GM18951 (cell line): ENCODE data around the gene CA5A.
"Not testable (repeated sequence)": the region's sequence is repeated elsewhere in the genome, so short reads cannot be mapped to it uniquely, and the experiment has no call there.

Experiments
- POLR2A ChIP-seq: IDR thresholded peaks from 4 replicates; pipeline ENCODE4 v1.6.1; 2011; ENCODE audit warnings: mild to moderate bottlenecking; ENCODE audit not compliant: insufficient read length, insufficient read depth; ENCODE audit errors: extremely low read depth
- in situ Hi-C: fragments of 300-500 bp; cut with MboI; formaldehyde crosslinking; loops from one replicate; pipeline ENCODE4 v1.12.0; 2022; ENCODE audit warnings: low sequenced_read_pairs, mixed read lengths, inconsistent platforms; ENCODE audit not compliant: unreplicated experiment

The CA5A gene

DNA sequence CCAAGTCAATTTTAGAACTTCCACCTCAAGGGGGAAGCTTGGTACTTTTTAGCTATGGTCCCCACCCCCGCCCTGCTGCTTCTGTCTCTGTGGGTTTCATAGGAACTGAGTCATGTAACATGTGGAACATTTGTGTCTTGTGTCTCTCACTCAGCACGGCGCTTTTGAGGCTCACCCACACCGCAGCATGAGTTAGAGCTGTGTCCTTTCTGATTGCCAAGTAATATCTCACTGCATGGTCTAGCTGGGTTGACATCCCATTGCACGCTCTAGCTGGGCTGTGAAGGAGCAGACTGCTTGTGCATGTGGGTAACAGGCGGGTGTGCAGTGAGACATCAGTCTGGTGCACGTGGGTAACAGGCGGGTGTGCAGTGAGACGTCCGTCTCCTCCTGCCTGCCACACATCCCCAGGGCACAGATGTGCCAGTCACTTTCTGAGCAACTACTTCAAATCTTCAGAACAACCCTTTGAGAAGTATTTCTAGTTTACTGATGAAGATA, 40.6 kb downstream of the CA5A start:
- in situ Hi-C loops = no loop called here
- TF ChIP-seq POLR2A = no peak

DNA sequence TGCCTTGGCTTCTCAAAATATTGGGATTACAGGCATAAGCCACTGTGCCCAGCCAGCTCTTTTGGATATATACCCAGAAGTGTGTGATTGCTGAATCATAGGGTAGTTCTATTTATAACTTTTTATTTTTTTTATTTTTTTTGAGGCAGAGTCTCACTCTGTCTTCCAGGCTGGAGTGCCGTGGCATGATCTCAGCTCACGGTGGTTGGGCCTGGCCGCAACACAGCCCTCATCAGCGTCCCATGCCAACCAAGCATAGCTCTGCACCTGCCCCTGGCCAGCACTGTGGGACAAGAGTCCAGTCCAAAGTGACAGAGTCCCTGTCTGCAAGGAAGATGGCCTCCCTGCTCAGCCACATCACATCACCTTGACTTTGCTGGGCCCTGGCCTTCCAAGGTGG, 42.3 kb downstream of the CA5A start:
- in situ Hi-C loops = not testable (repeated sequence)

DNA sequence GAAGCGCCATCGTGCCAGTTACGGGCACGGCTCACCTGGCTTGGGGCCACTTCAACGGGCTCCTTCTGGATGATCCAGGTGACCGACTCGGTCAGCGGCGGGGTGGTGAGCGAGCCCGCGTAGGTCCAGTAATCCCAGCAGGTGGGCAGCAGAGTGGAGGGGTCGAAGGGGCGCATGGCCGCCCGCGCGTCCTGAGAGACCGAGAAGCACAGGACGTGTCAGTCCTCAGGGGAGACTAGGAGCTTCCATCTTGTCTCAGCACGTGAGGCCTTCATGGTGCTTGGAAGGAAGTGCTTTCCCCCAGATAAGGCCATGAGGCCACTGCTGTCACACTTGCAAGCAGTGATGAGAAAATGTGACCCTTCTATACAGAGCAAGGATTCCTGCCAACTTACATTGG, 44.6 kb downstream of the CA5A start:
- in situ Hi-C loops = no loop called here
- no peak for TF ChIP-seq POLR2A

DNA sequence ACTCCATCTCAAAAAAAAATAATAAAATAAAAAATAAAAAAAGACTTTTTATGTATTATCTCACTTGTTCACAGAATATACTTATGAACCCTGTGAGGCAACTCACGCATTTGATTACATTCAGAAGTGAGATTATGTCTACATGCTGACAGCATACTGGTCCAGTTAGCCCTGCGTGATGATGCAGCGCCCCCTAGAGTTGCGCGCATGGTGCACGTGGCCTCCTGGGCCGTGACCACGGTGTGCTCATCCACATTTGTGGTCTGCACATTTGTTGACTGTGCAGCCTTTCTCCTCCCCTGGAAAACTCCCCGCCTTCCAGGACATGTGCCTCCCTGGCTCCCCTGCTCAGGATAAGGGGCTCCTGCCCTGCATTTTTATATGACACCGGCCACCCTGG, 46.6 kb downstream of the CA5A start:
- in situ Hi-C loops = not testable (repeated sequence)

DNA sequence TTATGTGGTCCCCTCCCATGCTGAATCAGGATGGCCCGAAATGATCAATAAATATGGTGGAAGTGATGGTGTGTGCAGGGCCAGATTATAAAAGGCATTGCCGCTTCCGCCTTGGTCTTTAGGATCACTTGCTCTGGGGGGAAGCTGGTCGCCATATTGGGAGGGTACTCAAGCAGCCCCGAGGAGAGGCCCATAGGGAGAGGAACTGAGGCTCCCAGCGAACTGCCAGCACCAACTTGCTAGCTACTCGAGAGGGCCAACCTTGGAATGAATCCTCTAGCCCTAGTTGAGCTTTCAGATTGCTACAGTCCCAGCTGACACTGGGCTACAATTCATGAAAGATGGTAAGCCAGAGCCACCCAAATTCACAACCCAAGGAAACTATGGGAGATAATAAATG, 48.0 kb downstream of the CA5A start:
- in situ Hi-C loops = not testable (repeated sequence)

DNA sequence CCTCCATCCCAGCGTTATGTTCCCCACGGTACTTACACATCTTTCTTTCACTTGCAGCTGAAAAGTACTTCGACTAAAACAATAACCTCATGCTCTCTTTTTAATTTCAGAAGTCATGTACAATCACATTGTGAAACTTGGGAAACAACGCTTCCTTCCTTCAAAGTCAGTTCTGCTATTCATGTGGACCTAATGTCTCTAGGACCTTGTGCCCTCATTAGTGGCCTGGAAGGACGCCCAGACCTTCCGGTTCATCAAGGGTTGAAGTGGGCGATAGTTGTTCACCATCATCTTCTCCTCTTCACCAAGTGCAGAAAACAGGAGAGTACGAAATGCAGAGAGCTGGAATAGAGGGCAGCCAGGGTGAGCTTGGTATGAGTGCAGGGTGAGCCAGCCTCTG, 48.4 kb downstream of the CA5A start:
- in situ Hi-C loops = not testable (repeated sequence)

DNA sequence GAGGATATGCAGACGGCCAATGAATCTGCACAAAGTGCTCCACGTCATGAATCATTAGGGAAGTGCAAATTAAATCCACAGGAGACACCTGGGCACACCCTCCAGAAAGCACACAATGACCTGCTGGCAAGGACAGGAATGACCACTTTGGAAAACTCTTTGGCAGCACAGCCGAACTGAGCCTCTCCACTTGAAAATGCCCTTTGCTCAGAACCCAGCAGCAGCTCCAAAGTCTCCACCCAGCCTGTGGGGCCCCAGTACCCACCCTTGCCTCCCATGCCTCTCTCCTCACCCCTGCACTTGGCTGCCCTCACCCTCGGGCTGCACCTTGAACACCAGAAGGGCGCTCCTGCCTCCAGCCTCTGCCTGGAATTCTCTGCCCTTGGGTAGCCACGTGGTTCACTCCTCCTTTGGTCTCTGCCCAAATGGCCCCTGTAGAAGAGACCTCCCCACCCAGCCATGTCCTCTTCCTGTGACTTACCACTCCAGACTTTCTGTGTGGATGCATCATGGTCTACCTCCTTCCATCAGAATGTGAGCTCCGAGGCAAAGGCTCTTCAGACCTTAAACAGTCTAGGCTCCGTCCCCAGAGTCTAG, 50.9 kb downstream of the CA5A start:
- in situ Hi-C loops = not testable (repeated sequence)

DNA sequence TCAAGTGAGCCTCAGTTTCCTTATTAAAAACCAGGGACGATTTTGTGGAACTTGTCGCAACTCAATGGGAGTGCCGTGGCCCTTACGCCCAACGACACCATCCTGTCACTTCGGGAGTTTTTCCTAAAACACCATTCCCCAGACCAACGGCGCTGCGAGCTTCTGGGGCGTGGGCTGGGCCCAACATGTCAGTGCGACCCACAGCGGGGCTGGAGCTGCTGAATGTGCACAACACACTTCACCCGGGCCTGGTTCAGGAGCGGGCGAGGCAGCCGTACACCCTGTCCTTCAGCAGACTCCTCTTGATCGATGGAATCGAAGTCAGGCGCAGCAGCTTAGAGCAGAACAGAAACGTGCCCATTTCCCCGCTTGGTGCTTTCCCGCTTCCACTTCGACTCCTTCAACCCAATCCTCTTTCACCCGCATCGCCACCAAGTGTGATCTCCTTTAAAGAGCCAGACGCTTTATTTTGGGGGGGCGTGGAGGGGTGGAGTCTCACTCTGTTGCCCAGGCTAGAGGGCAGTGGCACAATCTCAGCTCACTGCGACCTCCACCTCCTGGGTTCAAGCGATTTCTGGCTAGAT, 53.8 kb downstream of the CA5A start:
- in situ Hi-C loops = no loop called here
- TF ChIP-seq POLR2A = no peak

DNA sequence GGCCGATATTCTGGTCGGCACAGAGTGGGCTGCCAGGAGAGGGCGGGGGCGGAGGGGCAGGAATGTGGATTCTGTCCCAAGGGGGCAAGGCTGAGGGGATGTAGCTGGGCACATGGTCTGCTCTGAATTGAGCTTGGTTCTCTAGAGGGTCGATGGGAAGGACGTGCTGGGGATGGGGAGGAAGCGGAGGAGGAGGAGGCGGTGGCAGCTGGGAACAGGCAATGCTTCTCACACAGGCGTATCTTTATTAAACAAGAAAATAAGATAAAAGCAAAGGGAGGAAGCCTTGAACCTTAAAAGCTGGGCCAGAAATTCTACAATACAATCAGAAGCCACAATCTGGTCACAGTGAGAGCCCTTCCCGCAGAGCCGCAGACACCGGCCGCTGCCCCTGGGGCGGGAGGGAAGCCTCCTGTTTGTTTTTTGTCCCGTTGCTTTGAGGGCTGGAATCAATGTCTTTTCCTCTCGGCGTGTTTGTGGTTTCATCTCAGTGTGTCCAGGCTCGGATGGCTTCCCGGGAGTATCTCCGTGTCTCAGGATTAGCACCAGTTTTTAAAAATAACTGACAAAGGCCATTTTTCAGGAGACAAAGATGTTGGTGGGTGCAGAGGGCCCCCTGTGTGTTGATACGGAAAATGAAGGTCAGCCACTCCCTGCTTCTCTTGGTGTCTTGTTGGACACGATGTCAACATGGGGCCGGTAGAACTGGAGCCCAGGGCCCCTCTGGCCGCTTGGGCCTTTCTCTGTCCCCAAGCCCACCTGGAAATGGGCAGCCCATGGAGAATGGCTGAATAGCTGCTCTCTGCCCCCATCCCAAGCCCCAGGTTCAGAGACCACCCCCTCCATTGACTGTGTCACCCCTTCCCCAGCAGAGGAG, 54.8 kb downstream of the CA5A start:
- in situ Hi-C loops = no loop called here
- no peak for TF ChIP-seq POLR2A

DNA sequence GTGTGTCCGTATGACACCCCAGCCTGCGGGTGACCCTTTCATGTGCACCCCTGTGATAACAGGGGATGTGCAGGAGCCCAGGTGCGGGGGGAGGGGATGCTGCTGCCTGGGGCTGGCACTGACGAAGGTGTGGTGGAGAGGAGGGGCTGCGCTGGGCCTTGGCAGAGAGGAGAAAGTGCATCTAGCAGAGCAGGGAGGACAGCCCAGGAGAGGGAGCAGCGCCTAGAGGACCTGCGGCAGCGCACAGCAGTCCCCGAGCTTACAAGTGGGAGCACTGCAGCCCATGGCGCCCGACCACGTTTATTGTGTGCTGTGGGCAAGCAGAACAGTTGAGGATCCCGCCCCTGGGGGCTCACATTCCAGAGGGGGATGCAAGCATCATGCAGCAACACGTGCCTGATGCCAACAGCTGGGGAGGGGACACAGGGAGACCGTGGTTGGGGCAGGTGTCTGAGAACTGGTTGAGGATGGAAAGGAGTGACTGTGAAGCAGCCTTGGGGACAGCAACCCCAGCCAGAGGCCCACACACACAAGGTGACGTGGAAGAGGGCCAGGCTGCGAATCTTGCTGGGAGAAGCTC, 56.1 kb downstream of the CA5A start:
- in situ Hi-C loops = no loop called here
- TF ChIP-seq POLR2A = no peak

DNA sequence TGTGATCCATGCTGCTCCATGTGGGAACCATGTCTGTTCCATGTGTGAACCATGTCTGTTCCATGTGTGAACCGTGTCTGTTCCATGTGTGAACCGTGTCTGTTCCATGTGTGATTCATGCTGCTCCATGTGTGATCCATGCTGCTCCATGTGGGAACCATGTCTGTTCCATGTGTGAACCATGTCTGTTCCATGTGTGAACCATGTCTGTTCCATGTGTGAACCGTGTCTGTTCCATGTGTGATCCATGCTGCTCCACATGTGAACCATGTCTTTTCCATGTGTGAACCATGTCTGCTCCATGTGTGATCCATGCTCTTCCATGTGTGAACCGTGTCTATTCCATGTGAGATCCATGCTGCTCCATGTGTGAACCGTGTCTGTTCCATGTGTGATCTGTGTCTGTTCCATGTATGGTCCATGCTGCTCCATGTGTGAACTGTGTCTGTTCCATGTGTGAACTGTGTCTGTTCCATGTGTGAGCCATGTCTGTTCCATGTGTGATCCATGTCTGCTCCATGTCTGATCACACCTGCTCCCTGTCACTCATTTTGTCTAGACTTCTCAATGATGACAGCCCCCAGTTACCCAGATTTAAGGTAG, 56.8 kb downstream of the CA5A start:
- in situ Hi-C loops = loop anchor here (10.0 kb wide), 1 partner anchor 105 kb away; no protein-coding TSS in a partner anchor

DNA sequence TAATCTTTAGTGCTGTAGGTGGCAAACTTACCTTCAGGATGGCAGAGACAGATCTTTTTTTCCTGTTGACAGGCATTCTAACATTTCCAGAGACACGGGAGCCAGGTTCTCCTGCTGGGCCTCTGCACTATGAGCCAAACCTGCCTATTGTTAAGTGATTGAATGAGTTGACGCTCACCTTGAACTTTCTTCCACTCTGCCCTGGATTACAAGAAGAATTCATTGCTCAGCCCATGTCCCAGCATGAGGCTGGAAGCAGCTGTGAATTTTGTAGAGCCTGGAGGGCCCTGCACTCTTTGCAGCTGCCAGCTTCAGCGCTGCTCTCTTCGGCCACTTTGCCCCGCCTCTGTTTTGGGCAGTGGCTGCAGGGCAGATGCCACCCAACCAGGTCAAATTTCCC, 57.6 kb downstream of the CA5A start:
- in situ Hi-C loops = loop anchor here (10.0 kb wide), 1 partner anchor 104 kb away; no protein-coding TSS in a partner anchor

DNA sequence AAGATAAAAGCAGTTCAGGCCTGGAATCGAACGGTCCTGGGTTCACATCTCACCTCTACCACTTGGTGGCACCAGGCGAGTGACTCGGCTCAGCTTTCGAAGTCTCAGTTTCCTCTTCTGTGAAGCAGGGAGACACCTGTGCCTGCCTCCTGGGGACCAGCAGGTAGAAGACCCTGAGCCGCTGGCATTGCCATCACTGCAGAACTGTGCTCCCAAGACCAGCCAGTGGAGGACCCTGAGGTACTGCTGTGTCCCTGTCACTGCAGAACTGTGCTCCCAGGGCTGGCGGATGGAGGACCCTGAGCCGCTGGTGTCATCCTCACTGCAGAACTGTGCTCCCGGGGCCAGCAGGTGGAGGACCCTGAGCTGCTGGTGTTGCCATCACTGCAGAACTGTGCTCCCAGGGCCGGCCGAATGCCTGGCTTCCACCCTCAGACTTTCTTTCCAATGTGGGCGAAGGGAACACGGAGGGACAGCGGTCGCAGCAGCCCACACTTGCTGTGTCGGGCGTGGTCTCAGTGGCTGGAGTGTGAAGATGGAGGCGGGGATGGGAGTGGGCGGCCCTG, 58.3 kb downstream of the CA5A start:
- no peak for TF ChIP-seq POLR2A
- in situ Hi-C loops = loop anchor here (10.0 kb wide), 1 partner anchor 103 kb away; no protein-coding TSS in a partner anchor

More for the DNA sequence above, 57.6 kb downstream of the CA5A start:
- no peak for TF ChIP-seq POLR2A
